HG03342 (cell line): ENCODE results near the gene AHNAK2.
"Not testable (repeated sequence)": the region's sequence is repeated elsewhere in the genome, so short reads cannot be mapped to it uniquely, and the experiment has no call there.

Source experiments
- ATAC-seq: cut with Tn5 transposase; IDR thresholded peaks from one replicate; pipeline ENCODE4 v1.9.1; 2021; ENCODE audit warnings: mild to moderate bottlenecking, moderate library complexity; ENCODE audit not compliant: unreplicated experiment

AHNAK2 gene

DNA sequence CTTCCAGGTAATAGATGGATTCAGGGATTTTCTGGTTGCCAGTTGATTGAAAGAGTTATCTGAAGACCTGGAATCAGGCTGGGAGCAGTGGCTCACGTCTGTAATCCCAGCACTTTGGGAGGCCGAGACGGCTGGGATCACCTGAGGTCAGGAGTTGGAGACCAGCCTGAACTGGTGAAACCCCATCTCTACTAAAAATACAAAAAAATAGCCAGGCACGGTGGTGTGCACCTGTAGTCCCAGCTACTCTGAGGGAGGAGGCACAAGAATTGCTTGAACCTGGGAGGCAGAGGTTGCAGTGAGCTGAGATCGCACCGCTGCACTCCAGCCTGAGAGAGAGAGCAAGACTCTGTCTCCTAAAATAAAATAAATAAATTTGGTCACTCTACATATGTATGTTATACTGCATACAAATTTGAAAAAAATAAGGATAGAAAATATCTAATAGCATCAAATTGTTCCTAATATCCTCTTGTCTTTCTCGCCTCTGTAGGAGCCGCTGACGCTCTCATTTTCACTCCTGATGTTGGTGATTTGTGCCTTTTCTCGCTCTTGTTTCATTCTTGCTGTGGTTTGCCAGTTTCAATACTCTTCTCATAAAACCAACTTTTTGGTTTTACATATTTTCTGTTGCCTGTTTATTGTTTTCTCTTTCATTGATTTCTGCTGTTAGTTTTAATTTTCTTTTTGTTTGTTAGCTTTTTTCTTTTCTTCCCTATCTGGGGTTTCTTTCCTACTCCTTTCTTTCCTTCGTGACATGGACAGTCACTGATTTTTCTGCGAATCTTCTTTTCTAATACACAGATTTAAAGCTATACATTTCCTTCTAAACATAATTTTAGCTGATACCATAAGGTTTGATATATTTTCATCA is 77.3 kb downstream of the AHNAK2 start:
- ATAC-seq: no peak

DNA sequence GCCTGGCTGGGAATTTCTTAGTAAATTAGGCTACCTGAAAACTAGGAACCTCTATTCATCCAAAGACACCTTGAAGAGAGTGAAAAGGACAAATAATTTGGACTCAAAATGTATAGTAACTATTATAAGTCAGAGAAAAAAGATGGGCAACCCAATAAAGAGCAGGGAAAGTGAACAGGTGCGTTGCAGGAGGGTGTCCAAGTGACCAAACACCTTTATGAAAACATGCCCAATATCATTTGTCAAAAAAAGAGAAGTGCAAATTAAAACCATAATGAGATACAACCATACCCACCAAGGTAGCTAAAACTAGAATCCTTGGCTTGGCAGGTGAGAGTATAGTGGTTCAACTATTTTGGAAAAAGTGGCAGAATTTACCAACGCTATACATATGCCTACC is 78.4 kb downstream of the AHNAK2 start:
- no peak for ATAC-seq

DNA sequence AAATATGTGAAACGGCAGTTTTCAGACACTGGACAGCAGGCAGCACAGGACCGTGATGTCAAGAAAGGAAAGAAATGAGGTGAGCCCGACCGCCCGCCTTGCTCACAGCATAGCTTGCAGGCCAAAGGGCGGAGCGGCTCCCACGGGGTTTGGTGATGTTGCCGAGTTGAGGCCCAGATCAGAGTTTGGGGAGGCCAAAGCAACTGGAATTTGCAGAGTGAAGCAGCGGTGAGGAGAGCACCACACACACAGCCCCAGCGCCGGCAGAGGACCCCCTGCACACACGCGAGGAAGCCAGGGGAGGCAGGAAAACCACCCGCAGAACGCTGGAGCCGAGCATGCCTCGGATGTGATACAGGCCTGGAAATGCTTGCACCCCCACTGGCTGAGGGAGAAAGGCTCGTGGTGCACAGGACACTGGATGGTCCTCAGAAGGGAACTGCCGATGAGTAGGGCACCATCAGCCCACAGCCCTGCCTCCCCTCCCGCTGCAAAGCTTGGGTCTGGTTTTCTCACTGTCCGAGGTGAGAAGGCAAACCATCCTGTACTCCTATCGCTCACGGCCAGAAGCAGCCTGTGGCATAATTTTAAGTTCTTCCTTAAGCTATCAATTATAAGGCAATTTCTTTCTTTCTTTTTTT is 79.2 kb downstream of the AHNAK2 start:
- ATAC-seq: no peak

DNA sequence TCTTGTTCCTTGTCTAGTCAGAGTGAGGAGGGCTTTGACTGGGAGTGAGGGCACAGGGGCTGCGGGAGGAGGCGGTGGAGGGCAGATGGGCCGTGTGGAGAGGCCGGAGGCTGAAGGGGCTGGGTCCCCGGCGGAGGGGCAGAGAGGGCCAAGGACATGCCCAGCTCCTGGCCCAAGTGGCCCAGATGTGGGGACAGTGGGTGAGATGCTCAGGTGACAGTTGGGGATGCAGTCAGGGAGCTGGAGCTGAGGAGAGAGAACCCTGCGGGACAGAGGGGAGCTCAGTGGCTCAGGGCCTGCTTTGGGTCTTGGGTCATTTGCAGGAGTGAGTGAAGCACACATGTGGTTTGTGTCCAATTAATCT is 80.0 kb downstream of the AHNAK2 start:
- no peak for ATAC-seq

DNA sequence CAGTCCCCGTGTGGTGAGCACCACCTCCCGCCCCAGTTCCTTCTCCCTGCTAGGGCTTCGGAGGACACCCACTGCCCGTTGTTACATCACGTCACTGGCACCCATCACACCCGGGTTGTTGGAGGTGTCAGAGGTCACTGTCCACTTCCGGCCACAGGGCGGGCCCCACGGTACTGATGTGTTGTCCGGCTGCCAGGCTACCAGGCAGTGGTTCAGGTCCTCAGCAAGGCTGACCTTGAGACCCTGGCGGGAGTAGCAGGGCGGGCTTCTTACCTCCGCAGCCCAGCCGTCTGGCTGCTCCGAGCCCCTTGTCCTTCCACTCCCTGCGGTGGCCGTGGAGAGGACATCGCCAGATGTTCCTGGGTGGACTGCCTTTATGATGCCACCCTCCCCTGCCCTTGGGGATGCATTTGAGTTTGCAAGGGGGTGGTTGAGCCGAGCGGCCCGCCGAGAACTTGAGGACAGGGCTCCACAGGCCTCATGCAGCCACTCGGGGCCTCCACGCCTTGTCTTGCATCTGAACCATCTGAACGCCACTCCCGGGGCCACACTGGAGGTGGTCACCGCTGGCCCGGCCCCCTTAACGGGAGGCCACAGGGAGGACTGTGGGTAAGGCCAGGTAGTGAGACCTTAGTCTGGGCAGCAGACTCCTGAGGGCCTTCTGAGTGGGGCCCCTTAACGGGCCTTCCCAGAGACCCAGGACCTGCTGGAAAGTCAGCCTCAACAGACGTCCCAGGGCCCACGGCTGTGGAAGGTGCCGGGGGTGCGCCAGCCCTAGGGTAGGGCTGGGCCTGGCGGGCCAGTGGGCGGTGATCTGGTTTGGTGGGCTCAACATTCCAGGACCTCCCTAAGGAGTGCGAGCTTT is 80.6 kb downstream of the AHNAK2 start:
- ATAC-seq: no peak

DNA sequence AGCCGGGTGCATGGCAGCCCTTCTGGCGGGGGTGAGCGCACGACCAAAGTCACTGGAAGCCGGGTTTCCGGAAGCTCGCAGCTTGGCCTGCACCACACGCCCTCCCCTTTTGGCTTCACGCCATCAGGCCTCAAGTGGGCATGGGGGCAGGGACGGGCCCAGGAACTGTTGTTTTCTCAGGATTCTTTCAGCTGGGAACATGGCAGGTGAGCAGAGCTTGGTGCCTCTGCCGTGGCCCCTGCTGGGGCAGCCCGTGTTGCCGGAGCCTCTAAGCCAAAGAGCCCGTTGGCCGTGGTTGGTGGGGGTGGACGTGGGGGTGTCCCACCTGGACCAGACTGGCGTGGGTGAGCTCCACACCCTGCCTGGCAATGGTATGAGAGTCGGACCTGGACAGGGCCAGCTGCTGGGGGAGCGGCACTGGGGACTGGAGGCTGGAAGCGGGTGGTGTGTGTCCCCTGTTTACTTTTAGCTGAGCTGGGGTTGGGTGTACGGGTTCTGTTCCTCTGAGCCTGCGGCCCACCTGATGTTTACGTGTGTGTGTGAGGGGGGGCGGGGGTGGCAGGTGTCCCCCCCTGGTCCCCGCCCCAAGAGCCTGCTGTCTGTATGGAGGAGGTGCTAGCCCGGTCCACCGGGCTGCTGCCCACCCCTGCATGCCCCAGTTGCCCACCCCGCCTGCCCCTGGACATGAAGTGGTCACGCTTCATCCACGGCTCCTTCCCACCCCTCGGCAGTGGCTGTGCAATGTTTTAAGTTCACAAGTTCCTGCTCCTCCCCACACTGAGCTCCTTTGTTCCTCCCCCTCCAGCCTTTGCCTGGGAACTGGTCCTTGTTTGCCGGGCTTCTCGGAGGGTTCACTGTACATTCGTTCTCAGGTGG is 82.2 kb downstream of the AHNAK2 start:
- no peak for ATAC-seq

DNA sequence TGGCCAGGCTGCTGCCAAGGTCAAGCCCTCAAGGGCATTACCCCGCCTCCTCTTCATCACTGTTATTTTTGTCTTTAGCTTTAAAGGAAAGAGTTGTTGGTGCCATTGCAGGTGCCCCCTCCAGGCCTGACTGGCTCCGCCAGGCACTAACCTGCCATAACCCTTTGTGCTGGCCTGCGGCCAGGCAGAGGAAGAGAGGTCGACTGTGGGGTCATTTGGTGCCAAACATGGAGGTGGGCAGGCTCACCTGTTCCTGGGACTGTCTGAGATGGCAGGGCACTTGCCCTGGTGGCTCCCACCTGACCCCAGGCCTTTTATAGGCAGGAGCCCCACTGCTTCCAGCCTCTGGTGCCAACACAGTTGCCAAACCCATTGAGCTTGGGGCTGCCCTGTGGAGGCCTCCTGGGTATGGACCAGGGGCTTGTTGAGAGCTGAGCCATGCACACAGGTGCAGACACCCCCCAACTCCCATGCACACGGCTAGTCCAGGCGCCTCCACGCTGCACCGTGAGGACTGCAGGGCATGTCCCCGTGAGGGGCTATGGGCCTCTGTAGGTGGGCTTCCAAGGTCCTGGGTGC is 82.9 kb downstream of the AHNAK2 start:
- ATAC-seq: no peak

DNA sequence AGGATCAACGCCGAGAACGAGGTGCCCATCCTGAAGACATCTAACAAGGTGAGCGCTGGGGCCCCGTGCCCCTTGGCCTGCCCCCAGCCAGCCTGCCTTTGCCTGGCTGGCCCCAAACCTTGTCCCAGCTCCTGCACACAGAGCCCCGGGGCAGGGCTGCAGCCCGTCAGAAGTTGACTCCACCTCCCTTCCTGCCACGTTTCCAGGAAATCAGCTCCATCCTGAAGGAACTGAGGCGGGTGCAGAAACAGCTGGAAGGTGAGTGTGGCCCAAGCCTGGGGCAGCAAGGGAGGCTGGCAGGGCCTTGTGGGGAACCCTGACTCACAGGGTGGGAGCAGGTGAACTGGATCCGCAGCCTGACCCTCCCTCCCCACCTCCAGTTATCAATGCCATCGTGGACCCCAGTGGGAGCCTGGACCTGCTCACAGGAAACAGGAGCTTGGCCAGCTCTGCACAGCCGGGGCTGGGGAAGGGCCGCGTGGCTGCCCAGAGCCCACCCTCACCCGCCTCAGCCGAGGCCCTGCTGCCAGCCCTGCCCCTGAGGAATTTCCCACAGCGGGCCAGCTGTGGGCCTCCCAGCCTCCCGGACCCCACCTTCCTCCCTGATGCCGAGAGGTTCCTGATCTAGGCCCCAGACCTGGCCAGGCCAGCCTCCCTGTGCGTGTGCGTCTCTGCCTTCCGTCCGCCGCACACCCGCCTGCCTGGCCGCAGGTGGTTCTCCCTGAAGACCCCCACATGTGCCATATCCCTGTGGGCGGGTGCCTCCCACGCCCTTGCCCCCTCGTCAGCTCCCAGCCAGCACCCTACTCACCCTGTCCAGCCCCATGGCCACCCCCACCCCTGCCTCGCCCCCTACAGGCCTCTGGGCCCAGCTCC is 83.6 kb downstream of the AHNAK2 start:
- no peak for ATAC-seq

DNA sequence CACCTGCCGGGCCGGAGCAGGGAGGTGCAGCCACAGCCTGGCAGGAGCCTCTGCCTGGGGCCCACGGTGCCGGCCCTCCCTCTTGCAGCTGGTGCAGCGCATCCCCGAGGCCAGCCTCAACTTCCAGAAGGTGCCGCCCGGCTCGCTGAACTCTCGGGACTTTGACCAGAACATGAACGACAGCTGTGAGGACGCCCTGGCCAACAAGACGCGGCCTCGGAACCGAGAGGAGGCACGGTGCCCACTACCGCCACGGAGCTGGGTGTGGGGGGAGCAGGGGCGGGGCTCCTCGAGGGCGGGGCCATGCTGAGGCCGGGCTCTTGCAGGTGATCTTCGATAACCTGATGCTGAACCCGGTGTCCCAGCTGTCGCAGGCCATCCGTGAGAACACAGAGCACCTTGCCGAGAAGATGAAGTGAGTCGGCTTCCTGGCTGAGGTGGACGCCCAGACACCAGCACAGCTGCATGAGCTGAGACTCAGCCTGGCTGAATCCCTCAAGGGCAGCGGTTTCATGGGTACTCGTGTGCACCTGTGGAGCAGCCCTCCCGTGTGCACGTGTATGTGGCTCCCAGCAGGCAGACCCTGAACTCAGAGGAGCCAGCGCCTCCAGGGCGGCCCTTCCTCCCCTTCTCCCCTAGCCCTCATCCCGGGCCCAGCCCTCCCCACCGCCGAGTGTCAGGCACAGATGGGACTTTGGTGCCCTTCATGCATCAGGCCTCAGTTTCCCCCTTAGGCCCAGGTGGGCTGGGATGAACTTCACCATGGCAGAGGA is 84.6 kb downstream of the AHNAK2 start:
- ATAC-seq: no peak

DNA sequence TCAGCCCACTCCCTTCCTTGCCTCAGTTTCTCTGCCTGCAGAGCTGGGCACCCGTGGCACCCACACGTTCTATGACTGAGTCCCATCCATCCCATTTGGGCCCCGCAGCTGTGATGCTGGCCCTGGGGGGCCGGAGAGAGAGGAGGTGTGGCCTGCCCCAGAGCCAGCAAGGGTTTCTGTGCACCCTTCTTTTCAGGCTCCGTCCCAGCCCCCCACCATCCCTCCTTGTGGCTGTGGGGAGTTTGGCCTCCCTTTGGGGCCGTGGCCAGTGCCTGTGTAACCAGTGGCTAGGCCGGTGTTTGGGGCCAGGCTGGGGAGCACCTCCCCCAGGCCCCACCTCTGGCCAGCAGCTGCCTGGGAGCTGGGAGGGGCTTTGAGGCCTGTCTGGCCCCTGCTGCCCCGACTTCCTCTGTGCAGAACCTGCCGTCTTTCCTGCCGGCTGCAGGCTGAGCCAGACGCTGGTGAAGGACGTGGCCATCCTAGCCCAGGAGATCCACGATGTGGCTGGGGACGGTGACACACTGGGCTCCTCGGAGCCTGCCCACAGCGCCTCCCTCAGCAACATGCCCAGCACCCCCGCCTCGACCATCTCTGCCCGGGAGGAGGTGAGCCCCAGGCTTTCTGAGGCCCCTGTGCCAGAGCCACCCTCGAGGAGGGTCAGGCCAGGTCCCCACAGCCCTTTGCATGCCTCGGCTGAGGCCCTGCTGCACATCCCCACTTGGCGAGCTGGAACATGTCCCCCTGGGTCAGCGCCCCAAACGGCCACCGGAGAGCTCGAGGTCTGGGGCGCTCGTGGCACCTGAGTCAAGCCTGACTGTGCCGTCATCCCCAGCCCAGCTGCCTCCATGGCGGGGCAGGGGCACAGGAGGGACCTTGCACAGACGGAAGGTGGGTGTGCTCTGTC is 85.4 kb downstream of the AHNAK2 start:
- ATAC-seq: no peak

DNA sequence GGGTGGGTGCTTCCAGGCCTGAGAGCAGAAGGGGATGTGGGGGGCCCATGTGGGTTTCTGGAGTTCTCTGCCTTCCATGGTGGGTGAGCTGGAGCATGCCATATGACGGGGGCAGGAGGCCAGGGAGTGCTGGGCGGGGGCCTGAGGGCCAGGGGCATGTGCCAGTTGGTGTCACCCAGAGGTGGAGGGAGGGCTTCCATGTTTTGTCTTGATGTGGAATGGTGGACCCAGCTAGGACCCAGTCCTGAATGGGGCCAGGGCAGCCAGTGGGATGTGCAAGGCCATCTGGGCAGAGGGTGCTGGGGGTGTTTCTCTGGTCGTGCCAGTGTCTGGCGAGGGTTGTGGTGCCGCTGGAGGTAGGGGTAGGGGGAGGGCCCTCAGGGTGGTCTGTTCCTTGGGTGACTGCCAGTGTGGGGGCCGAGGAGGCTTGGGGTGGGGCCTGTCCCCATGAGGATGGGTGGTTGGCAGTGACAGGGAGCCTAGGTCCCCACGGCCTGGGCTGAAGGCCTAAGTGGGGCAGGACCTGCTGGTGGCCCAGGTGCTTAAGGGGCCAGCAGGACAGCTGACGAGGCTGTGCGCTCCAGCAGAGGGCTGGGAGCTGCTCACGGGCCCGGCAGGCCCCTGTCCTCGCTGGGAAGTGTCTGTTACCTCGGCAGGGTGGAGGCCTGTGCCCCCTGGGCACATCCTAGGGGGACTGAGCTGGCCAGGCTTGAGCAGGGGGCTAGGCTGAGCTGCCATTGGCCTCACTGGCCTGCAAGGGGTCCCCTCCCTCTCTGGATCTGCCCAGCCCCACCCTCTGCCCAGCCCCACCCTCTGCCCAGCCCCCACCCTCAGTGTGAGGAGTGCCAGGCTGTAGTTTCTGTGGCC is 86.3 kb downstream of the AHNAK2 start:
- ATAC-seq: no peak

DNA sequence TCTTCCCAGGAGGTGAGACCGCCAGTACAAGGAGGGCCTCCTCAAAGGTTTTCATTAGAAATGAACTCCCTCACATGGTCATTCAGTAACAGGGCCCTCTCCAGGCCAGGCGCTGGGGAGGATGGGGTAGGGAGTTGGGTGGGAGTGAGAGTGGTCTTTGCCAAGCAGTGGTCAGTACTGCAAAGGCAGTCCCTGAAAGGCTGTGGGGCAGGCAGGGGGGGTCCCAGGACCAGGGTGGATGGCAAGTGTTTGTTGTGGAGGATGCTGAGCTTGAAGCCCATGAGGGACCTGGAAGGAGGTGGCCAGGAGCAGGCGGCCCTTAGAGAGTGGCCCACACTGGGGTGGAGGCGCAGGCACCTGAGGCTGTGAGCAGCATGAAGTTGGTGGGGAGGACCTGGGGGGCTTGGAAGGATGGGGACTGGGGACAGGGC is 87.0 kb downstream of the AHNAK2 start:
- no peak for ATAC-seq

DNA sequence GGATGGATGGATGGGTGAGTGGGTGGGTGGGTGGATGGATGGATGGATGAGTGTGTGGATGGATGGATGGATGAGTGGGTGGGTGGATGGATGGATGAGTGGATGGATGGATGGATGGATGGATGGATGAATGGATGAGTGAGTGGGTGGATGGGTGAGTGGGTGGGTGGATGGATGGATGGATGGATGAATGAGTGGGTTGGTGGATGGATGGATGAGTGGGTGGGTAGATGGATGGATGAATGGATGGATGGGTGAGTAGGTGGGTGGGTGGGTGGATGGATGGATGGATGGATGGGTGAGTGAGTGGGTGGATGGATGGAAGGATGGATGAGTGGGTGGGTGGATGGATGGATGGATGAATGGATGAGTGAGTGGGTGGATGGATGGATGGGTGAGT is 87.9 kb downstream of the AHNAK2 start:
- not testable (repeated sequence) for ATAC-seq

DNA sequence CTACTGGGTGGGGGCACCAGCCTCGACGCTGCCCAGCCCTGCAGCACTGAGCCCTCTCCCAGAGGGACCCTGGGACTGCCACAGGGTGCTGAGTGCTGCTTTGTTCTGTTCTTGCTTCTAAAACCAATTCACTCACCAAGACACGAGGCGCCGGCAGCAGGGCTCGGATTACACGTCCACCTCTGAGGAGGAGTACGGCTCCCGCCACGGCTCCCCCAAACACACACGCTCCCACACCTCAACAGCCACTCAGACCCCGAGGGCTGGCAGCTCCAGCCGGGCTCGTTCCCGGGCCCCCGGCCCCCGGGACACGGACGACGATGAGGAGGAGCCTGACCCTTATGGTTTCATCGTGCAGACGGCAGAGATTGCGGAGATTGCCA is 88.8 kb downstream of the AHNAK2 start:
- ATAC-seq: no peak

DNA sequence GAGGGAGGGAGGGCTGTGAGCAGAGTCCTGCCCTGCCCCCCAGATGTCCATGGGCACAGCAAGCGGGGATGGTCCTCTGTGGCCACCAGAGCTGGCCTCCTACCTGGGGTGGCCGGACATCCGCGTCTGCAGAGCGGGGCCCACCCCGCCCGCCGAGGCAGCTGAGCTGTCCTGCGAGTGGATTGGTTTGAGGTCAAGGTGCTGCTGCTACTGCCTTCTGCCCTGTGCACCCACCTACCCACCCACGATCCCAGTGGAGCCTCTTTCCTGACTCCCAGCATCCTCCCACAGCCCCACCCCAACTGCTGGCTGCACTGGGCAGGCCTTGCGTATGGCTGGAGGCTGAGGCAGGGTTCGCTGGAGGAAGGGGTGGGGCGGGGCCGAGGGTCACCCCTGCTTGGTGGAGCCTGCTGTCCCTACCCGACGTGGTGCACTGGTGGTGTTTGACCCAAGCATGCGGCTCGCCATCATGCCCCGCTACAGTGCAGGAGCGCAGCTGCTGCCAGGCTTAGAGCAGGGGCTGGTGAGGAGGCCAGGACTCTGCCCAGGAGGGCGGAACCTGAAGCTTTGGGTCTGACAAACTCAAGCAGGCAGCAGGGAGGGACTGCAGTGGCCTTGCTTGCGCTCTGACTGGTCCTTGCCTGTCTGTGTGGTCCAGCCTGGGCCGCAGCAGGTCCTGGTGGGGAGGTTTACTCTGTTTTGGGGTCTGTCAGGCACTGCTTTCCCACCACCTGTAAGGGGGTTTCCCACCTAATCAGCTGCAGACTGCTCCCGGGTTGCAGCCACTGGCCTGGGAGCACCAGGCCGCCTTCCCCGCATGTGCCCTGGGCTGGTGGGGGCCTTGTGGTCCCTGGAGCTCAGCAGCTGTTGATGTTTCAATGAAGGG is 89.4 kb downstream of the AHNAK2 start:
- no peak for ATAC-seq
